ENCODE measurements around the gene ERBB4.

The ERBB4 gene

GRCh38 chr2:211762479-211762878 is 776.1 kb downstream of the ERBB4 start:
- no peak overlapping the region for H3K27ac ChIP-seq
- TF ChIP-seq CTCF (IDR thresholded peaks at IDR 0.05) (no peak), ZFX (IDR thresholded peaks at IDR 0.05; ENCODE audit: borderline replicate concordance) (no peak)

- TF ChIP-seq ZFX (IDR thresholded peaks at IDR 0.05; ENCODE audit: borderline replicate concordance) (no peak), CTCF (IDR thresholded peaks at IDR 0.05) (no peak)
- H3K27ac ChIP-seq, result no peak overlapping the region
Observed at GRCh38 chr2:211760103-211760502, 778.5 kb downstream of the ERBB4 start.

- TF ChIP-seq ZFX (IDR thresholded peaks at IDR 0.05; ENCODE audit: borderline replicate concordance) (no peak), CTCF (IDR thresholded peaks at IDR 0.05) (no peak)
Observed at GRCh38 chr2:211756266-211756665, 782.3 kb downstream of the ERBB4 start.

GRCh38 chr2:211755187-211755586 is 783.4 kb downstream of the ERBB4 start:
- TF ChIP-seq CTCF (IDR thresholded peaks at IDR 0.05) (no peak), ZFX (IDR thresholded peaks at IDR 0.05; ENCODE audit: borderline replicate concordance) (no peak)
- H3K27ac ChIP-seq, result no peak overlapping the region

More at GRCh38 chr2:211756266-211756665, 782.3 kb downstream of the ERBB4 start:
- H3K27ac ChIP-seq, result no peak overlapping the region

GRCh38 chr2:211751848-211752247 is 786.8 kb downstream of the ERBB4 start:
- TF ChIP-seq ZFX (IDR thresholded peaks at IDR 0.05; ENCODE audit: borderline replicate concordance), result no peak
- no peak for TF ChIP-seq CTCF (IDR thresholded peaks at IDR 0.05)

GRCh38 chr2:211748339-211748738 is 790.3 kb downstream of the ERBB4 start:
- H3K27ac ChIP-seq, result no peak overlapping the region
- TF ChIP-seq ZFX (IDR thresholded peaks at IDR 0.05; ENCODE audit: borderline replicate concordance) (no peak), CTCF (IDR thresholded peaks at IDR 0.05) (no peak)

More at GRCh38 chr2:211751848-211752247, 786.8 kb downstream of the ERBB4 start:
- H3K27ac ChIP-seq, result no peak overlapping the region

GRCh38 chr2:211745295-211746097 is 793.1 kb downstream of the ERBB4 start:
- H3K27ac ChIP-seq, result no peak overlapping the region
- TF ChIP-seq CTCF (IDR thresholded peaks at IDR 0.05), result peak; percentile 92
- no peak for TF ChIP-seq ZFX (IDR thresholded peaks at IDR 0.05; ENCODE audit: borderline replicate concordance)

Data from 22Rv1 (cell line).